Panc1 (cell line): ENCODE data around the gene GDF10. TPM values are rescaled to one million over a fixed set of nuclear protein-coding genes. Genes with fewer than 3 reads are reported as not detected.

Experiments used
- ATAC-seq: fragments of 200-7000 bp; cut with Tn5 transposase; 2 replicates; pipeline ENCODE4 v1.9.1; 2020; ENCODE audit warnings: mild to moderate bottlenecking, moderate library complexity
- BruUV-seq: library from RNA; stranded (reverse); fragments of 400-500 nt; replicated peaks from 2 replicates; lab custom pipeline; 2021; lab: Mats Ljungman, UMichigan
- CTCF ChIA-PET: fragments of 300-600 bp; sonication (Branson Sonifier 250); formaldehyde crosslinking; loops from one replicate; lab custom pipeline; 2022; ENCODE audit warnings: antibody characterized with exemption; lab: Charles Lee
- POLR2A ChIA-PET: fragments of 300-600 bp; sonication (Branson Sonifier 250); formaldehyde crosslinking; loops from one replicate; lab custom pipeline; 2022; ENCODE audit warnings: antibody characterized with exemption; lab: Charles Lee
- DNase-seq: peaks from one replicate; pipeline ENCODE4 v3.0.0-alpha.2; 2010; ENCODE audit warnings: low read depth, low spot score
- H3K27ac ChIP-seq: 2 replicates; pipeline ENCODE4 v1.5.1; 2011; ENCODE audit warnings: mild to moderate bottlenecking, low read length, inconsistent platforms
- H3K27me3 ChIP-seq: fragments of 200-500 bp; sonication (Bioruptor generic); 2 replicates; pipeline ENCODE4 v1.6.0; 2014; ENCODE audit warnings: low read length, inconsistent platforms; ENCODE audit not compliant: control insufficient read depth, insufficient read depth
- H3K36me3 ChIP-seq: fragments of 200-500 bp; sonication (Bioruptor generic); 2 replicates; pipeline ENCODE4 v1.5.1; 2014; ENCODE audit warnings: inconsistent platforms, mild to moderate bottlenecking, low read length, moderate library complexity; ENCODE audit not compliant: control insufficient read depth, insufficient read depth
- H3K4me1 ChIP-seq: 2 replicates; pipeline ENCODE4 v1.5.1; 2011; ENCODE audit warnings: inconsistent platforms, mild to moderate bottlenecking, low read length, moderate library complexity; ENCODE audit not compliant: control insufficient read depth, insufficient read depth
- H3K4me3 ChIP-seq, 2 experiments: 2 replicates each; pipeline ENCODE4 v1.5.1; 2011 to 2012; ENCODE audit warnings: low read depth in 2 of 2, low read length in 2 of 2, mild to moderate bottlenecking in 2 of 2, inconsistent platforms in 1 of 2, moderate library complexity in 1 of 2
- H3K9me3 ChIP-seq: fragments of 200-500 bp; sonication (Bioruptor generic); 2 replicates; pipeline ENCODE4 v1.5.1; 2014; ENCODE audit warnings: low read depth, mild to moderate bottlenecking, inconsistent platforms, low read length, moderate library complexity; ENCODE audit not compliant: control insufficient read depth, insufficient read depth
- POLR2AphosphoS5 ChIP-seq: IDR thresholded peaks from 2 replicates; pipeline ENCODE4 v1.6.1; 2012; ENCODE audit warnings: mild to moderate bottlenecking, low read depth, low read length, moderate library complexity
- SIN3A ChIP-seq: IDR thresholded peaks from 2 replicates; pipeline ENCODE4 v1.6.1; 2012; ENCODE audit warnings: low read depth, mild to moderate bottlenecking, low read length, moderate library complexity, borderline replicate concordance; ENCODE audit not compliant: insufficient read depth
- TCF7L2 ChIP-seq: IDR thresholded peaks from 2 replicates; pipeline ENCODE4 v1.6.1; 2011; ENCODE audit warnings: mild to moderate bottlenecking, low read depth, low read length, inconsistent platforms
- in situ Hi-C: cut with HindIII; loops from 2 replicates; pipeline ENCODE4 v1.10.0; 2016; ENCODE audit warnings: low sequenced_read_pairs, low pct_unique_long_range_greater_than_20kb
- intact Hi-C: fragments of 100-400 bp; cut with micrococcal nuclease; formaldehyde crosslinking; loops from one replicate; pipeline ENCODE4 v1.10.0; 2022; ENCODE audit not compliant: unreplicated experiment
- total RNA-seq: library from RNA; stranded (reverse); gene quantifications from one replicate; pipeline ENCODE4 v1.2.1, GENCODE V29; 2021; ENCODE audit not compliant: unreplicated experiment
- TF ChIP-seq, protein P1 (sequence below), 2 experiments: IDR thresholded peaks; 2 replicates each; pipeline ENCODE4 v1.6.1; 2011 to 2012; ENCODE audit warnings: low read depth in 2 of 2, control low read depth in 1 of 2, low read length in 1 of 2, mild to moderate bottlenecking in 1 of 2, moderate library complexity in 1 of 2; ENCODE audit not compliant: insufficient read depth in 1 of 2
- TF ChIP-seq, protein P2 (sequence below): fragments of 450-650 bp; IDR thresholded peaks from 2 replicates; pipeline ENCODE4 v1.5.1; 2017; ENCODE audit warnings: mild to moderate bottlenecking

The GDF10 gene
- total RNA-seq, 1 experiment from 2014 or later = 1.2 TPM

DNA sequence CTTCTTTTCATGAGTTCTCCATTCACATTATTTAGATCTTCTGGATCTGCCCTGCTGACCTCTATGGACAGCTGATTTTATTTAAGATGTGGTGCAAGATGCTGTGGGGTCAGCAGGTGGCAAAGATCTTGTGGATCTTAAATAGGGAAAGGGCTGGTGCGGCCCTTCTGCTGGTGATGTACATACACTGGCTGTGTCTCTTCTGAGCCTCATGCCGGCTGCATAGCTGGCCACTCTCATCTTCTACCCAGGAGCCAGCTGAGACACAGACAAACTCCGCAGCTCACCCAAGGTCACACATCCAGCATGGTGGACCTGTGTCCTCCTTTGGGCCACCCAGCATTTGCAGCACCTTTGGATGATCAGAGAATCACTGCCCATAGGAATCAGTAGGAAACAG lies 57.9 kb downstream of the GDF10 start:
- TF ChIP-seq SIN3A (no peak), POLR2AphosphoS5 (no peak), TCF7L2 (no peak)
- TF ChIP-seq, protein P1, sequence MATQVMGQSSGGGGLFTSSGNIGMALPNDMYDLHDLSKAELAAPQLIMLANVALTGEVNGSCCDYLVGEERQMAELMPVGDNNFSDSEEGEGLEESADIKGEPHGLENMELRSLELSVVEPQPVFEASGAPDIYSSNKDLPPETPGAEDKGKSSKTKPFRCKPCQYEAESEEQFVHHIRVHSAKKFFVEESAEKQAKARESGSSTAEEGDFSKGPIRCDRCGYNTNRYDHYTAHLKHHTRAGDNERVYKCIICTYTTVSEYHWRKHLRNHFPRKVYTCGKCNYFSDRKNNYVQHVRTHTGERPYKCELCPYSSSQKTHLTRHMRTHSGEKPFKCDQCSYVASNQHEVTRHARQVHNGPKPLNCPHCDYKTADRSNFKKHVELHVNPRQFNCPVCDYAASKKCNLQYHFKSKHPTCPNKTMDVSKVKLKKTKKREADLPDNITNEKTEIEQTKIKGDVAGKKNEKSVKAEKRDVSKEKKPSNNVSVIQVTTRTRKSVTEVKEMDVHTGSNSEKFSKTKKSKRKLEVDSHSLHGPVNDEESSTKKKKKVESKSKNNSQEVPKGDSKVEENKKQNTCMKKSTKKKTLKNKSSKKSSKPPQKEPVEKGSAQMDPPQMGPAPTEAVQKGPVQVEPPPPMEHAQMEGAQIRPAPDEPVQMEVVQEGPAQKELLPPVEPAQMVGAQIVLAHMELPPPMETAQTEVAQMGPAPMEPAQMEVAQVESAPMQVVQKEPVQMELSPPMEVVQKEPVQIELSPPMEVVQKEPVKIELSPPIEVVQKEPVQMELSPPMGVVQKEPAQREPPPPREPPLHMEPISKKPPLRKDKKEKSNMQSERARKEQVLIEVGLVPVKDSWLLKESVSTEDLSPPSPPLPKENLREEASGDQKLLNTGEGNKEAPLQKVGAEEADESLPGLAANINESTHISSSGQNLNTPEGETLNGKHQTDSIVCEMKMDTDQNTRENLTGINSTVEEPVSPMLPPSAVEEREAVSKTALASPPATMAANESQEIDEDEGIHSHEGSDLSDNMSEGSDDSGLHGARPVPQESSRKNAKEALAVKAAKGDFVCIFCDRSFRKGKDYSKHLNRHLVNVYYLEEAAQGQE (IDR thresholded peaks at IDR 0.05; ENCODE audit: insufficient read depth in 1 of 2, low read depth in 2 of 2, low read length in 1 of 2) = no peak
- TF ChIP-seq, protein P2, sequence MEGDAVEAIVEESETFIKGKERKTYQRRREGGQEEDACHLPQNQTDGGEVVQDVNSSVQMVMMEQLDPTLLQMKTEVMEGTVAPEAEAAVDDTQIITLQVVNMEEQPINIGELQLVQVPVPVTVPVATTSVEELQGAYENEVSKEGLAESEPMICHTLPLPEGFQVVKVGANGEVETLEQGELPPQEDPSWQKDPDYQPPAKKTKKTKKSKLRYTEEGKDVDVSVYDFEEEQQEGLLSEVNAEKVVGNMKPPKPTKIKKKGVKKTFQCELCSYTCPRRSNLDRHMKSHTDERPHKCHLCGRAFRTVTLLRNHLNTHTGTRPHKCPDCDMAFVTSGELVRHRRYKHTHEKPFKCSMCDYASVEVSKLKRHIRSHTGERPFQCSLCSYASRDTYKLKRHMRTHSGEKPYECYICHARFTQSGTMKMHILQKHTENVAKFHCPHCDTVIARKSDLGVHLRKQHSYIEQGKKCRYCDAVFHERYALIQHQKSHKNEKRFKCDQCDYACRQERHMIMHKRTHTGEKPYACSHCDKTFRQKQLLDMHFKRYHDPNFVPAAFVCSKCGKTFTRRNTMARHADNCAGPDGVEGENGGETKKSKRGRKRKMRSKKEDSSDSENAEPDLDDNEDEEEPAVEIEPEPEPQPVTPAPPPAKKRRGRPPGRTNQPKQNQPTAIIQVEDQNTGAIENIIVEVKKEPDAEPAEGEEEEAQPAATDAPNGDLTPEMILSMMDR = no peak
- no peaks in the 10 kb centered on the region for H3K27me3 ChIP-seq
- H3K9me3 ChIP-seq = no peaks in the 10 kb centered on the region
- H3K27ac ChIP-seq = no peak overlapping the region
- intact Hi-C loops (no loop called here), in situ Hi-C loops (no loop called here)
- no TSS peak for BruUV-seq
- ATAC-seq (no peak), DNase-seq (no peak)
- H3K4me3 ChIP-seq = no peak overlapping the region
- ChIA-PET POLR2A (no interaction called here), CTCF (no interaction called here)
- no peaks in the 10 kb centered on the region for H3K4me1 ChIP-seq
- no peaks in the 10 kb centered on the region for H3K36me3 ChIP-seq

DNA sequence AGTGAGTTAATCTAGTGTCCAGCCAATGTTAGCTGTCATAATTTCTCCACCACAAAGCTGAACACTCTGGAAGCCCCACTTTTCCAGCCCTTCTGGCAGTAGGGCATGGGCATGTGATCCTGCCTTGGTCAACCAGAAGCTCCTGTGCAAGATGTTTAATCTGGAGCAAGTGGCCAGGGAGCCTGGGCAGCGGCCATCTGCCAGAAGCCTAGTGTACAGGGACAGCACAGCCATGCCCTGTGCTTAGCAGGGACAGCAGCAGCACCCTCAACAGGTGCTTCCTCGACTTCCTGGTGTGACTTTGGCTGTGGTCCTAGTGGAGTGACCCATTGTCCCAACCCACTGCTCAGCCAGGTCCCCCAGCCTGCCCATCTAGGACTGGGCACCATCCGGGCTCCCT lies 58.5 kb downstream of the GDF10 start:
- no TSS peak for BruUV-seq
- Histone ChIP-seq H3K27me3 (no peaks in the 10 kb centered on the region), H3K4me3 (no peak overlapping the region), H3K4me1 (no peaks in the 10 kb centered on the region), H3K9me3 (no peaks in the 10 kb centered on the region), H3K36me3 (no peaks in the 10 kb centered on the region), H3K27ac (no peak overlapping the region)
- intact Hi-C loops = no loop called here
- ATAC-seq = no peak
- TF ChIP-seq SIN3A (no peak), TCF7L2 (no peak), POLR2AphosphoS5 (no peak)
- TF ChIP-seq, protein P2 = no peak
- TF ChIP-seq, protein P1 (IDR thresholded peaks at IDR 0.05; ENCODE audit: insufficient read depth in 1 of 2, low read depth in 2 of 2, low read length in 1 of 2) = no peak
- ChIA-PET POLR2A (no interaction called here), CTCF (no interaction called here)
- in situ Hi-C loops = no loop called here
- DNase-seq = no peak
